Heart left ventricle (tissue), 16 donors: ENCODE data around the gene ARL8A. TPM values are rescaled to one million over a fixed set of nuclear protein-coding genes. Genes with fewer than 3 reads are reported as not detected.

Experiments used
- ATAC-seq, 4 donors: fragments of 200-7000 bp; cut with Tn5 transposase; one replicate each; pipeline ENCODE4 v1.9.1; 2020 to 2022; ENCODE audit warnings: moderate library complexity in 4 of 4, mild to moderate bottlenecking in 3 of 4, moderate number of reproducible peaks in 1 of 4
- DNase-seq, 5 donors: peaks; one replicate each; pipeline ENCODE4 v3.0.0-alpha.2; 2020
- H3K27ac ChIP-seq, 12 donors: fragments of 200-600 bp; sonication (generic) in 4 of 12; one replicate each; pipeline versions ENCODE4 v1.5.0 to v1.8.0; 2016 to 2022; ENCODE audit warnings: mild to moderate bottlenecking in 2 of 12
- H3K27me3 ChIP-seq, 9 donors: fragments of 200-600 bp; sonication (generic) in 2 of 9; one replicate each; pipeline versions ENCODE4 v1.5.1 to v1.8.0; 2016 to 2022; ENCODE audit warnings: mild to moderate bottlenecking in 3 of 9
- H3K36me3 ChIP-seq, 9 donors: fragments of 200-600 bp; sonication (generic) in 2 of 9; one replicate each; pipeline versions ENCODE4 v1.5.0 to v1.8.0; 2018 to 2022; ENCODE audit warnings: mild to moderate bottlenecking in 2 of 9
- H3K4me1 ChIP-seq, 12 donors: fragments of 200-600 bp; sonication (generic) in 4 of 12; one replicate each; pipeline versions ENCODE4 v1.5.0 to v1.8.0; 2016 to 2022; ENCODE audit warnings: mild to moderate bottlenecking in 3 of 12
- H3K4me3 ChIP-seq, 12 donors: fragments of 200-600 bp; sonication (generic) in 4 of 12; one replicate each; pipeline versions ENCODE4 v1.5.0 to v1.8.0; 2017 to 2022; ENCODE audit warnings: mild to moderate bottlenecking in 9 of 12, moderate library complexity in 4 of 12
- H3K9me3 ChIP-seq, 12 donors: fragments of 200-600 bp; sonication (generic) in 4 of 12; one replicate each; pipeline versions ENCODE4 v1.5.0 to v1.8.0; 2016 to 2022; ENCODE audit warnings: mild to moderate bottlenecking in 1 of 12
- POLR2A ChIP-seq, 2 donors: fragments of 450-650 bp; IDR thresholded peaks; one replicate each; pipeline ENCODE4 v1.6.1; 2017; ENCODE audit warnings: antibody characterized with exemption in 2 of 2, mild to moderate bottlenecking in 2 of 2, moderate library complexity in 2 of 2
- WGBS, 4 donors: extraction: QIAGEN DNeasy Blood & Tissue Kit in 2 of 4; methylation state at CpG; one replicate each; pipeline versions ENCODE4 v1.1.5 to v1.1.7; 2013 to 2018; 5-methylcytosine and 5-hydroxymethylcytosine counted together
- intact Hi-C, 10 donors: fragments of 100-400 bp; cut with DNase I; formaldehyde crosslinking; loops; one replicate each; pipeline versions ENCODE4 v1.11.1 to v1.14.2; 2022
- polyA plus RNA-seq, 2 donors: library from polyadenylated mRNA; stranded (reverse); fragments of 200-250 nt; gene quantifications; one replicate each; pipeline ENCODE4 v1.2.3, GENCODE V29; 2013
- total RNA-seq, 9 donors: library from RNA; depleted of rRNA in 2 of 9; stranded (reverse); fragments of >200 nt in 2 of 9; fragmentation: NEBNext Ultra II Directional in 3 of 9; extraction: Animal tissue kit (Norgen Biotek cat#: 25700) in 3 of 9; gene quantifications; one replicate each; pipeline versions ENCODE4 v1.1.0 to v1.2.4, GENCODE V29; 2016 to 2023
- TF ChIP-seq, protein P1 (sequence below), 12 donors: fragments of 200-600 bp; sonication (generic) in 4 of 12; IDR thresholded peaks; one replicate each; pipeline versions ENCODE4 v1.5.0 to v1.8.0; 2018 to 2022; ENCODE audit warnings: antibody characterized with exemption in 12 of 12, mild to moderate bottlenecking in 5 of 12
- donor health status: ischemic (EF 13 %, LVEDD 7.1; RV severe dilation, severe dysfunction).
- donor health status: healthy with polysubstance abuse.
- donor health status: DM: no; HTN: yes; CAD: no.
- donor health status: DM: no; HTN: no; CAD: no.
- donor health status: ischemic (EF 25% LVEDD 6.9; RV normal size, moderate dysfunction).
- donor health status: ischemic (EF 25% LVEDD 5.7; RV mildly dilated, moderate dysfunction).
- donor health status: healthy.
- donor health status: DM: yes; HTN: yes; CAD: no.
- donor health status: ischemic (EF 35%, LVEDD 5.7; RV mildly dilated, moderate dysfunction).
- donor health status: nonischemic (EF 11% LVEDD 7.7; RV severe dilation, severe dysfunction).
- donor health status: DM: yes; HTN: yes; CAD: no.
- donor health status: PGD.
- donor health status: ischemic (EF 29% LVEDD 5.4; RV normal size, mild dysfunction).
- donor health status: nonischemic (EF 23%, LVEDD 6.1; RV moderate dilation, normal function).

Gene ARL8A
- total and polyA plus RNA-seq, 11 donors = 22.6 to 86.4 (median 73.3) TPM

DNA sequence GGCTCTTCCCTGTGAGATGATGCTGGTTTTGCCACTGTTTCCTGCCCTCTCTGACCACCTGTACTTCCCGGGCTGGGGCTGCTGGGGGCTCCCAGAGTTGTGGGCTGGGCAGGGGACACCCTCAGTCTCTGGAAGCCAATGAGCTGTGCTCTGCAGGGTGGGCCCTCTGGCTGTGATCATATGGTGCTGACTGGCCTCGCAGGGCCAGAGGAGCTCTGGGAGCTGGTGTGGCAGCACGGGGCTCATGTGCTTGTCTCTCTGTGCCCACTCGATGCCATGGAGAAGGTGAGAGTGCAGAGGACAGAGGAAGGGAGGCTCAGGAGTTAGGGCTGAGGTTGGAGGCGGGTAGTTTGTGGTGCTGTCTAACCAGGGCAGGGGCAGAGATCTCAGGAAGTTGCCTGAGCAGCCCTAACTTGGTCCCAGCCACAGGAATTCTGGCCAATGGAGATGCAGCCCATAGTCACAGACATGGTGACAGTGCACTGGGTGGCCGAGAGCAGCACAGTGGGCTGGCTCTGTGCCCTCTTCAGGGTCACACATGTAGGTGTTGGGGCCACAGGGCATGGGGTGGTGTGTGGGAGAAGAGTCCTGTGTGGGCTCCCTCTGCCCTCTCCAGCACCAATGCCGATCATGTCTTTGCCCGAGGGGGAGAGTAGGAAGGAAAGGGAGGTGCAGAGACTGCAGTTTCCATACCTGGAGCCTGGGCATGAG lies 43.3 kb upstream of the ARL8A start:
- Histone ChIP-seq H3K4me1 (peaks cover 0 to 11% (median 0%) of the 10 kb centered on the region in 12 donors), H3K4me3 (no peak overlapping the region), H3K27ac (no peak overlapping the region), H3K27me3 (peaks cover 0 to 12% (median 3%) of the 10 kb centered on the region in 9 donors), H3K9me3 (no peaks in the 10 kb centered on the region), H3K36me3 (no peaks in the 10 kb centered on the region)
- no peak for ATAC-seq
- TF ChIP-seq, protein P1, sequence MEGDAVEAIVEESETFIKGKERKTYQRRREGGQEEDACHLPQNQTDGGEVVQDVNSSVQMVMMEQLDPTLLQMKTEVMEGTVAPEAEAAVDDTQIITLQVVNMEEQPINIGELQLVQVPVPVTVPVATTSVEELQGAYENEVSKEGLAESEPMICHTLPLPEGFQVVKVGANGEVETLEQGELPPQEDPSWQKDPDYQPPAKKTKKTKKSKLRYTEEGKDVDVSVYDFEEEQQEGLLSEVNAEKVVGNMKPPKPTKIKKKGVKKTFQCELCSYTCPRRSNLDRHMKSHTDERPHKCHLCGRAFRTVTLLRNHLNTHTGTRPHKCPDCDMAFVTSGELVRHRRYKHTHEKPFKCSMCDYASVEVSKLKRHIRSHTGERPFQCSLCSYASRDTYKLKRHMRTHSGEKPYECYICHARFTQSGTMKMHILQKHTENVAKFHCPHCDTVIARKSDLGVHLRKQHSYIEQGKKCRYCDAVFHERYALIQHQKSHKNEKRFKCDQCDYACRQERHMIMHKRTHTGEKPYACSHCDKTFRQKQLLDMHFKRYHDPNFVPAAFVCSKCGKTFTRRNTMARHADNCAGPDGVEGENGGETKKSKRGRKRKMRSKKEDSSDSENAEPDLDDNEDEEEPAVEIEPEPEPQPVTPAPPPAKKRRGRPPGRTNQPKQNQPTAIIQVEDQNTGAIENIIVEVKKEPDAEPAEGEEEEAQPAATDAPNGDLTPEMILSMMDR (IDR thresholded peaks at IDR 0.05) = no peak
- TF ChIP-seq POLR2A (IDR thresholded peaks at IDR 0.05) = no peak
- intact Hi-C loops = loop anchor here in 9 of 10 donors (2.0 to 5.0 kb wide), 4 partner anchors 127 to 531 kb away; no protein-coding TSS in a partner anchor
- 65 to 74% (median 70%) methylated on average over 8 of the region's 8 CpGs for WGBS, 4 donors
- peak in 1 of 5 donors; percentile 40 for DNase-seq

GRCh38 chr1:202187041-202187671 lies 42.6 kb upstream of the ARL8A start:
- no peak overlapping the region for H3K27ac ChIP-seq
- ATAC-seq (no peak), DNase-seq (peak in 1 of 5 donors; percentile 60)
- no peaks in the 10 kb centered on the region for H3K9me3 ChIP-seq
- peaks cover 0 to 8% (median 0%) of the 10 kb centered on the region in 9 donors for H3K27me3 ChIP-seq
- WGBS, 4 donors = 73 to 80% (median 76%) methylated on average over 3 to 8 of the region's 8 CpGs
- H3K4me1 ChIP-seq = peaks cover 0 to 8% (median 0%) of the 10 kb centered on the region in 12 donors
- no peak overlapping the region for H3K4me3 ChIP-seq
- TF ChIP-seq POLR2A (IDR thresholded peaks at IDR 0.05) = no peak
- TF ChIP-seq, protein P1 (IDR thresholded peaks at IDR 0.05) = no peak
- intact Hi-C loops = loop anchor here in 5 of 10 donors (5.0 kb wide), 2 partner anchors 130 to 530 kb away; no protein-coding TSS in a partner anchor
- no peaks in the 10 kb centered on the region for H3K36me3 ChIP-seq

- Histone ChIP-seq H3K9me3 (no peaks in the 10 kb centered on the region), H3K27ac (no peak overlapping the region), H3K27me3 (peaks cover 0 to 16% (median 0%) of the 10 kb centered on the region in 9 donors), H3K4me3 (no peak overlapping the region), H3K36me3 (no peaks in the 10 kb centered on the region), H3K4me1 (peaks cover 0 to 8% (median 0%) of the 10 kb centered on the region in 12 donors)
- ATAC-seq = no peak
- WGBS, 4 donors = 81 to 91% (median 89%) methylated on average over 6 to 7 of the region's 7 CpGs
- intact Hi-C loops = loop anchor here in 5 of 10 donors (5.0 kb wide), 2 partner anchors 131 to 531 kb away; no protein-coding TSS in a partner anchor
- TF ChIP-seq, protein P1 (IDR thresholded peaks at IDR 0.05) = no peak
- TF ChIP-seq POLR2A (IDR thresholded peaks at IDR 0.05) = no peak
- peak in 1 of 5 donors; percentile 59 for DNase-seq
Observed at GRCh38 chr1:202186327-202186726, 41.8 kb upstream of the ARL8A start.
